Measurements from ENCODE around the gene CACNB1.
A peak's percentile ranks its signal among the peaks of the same experiment; 100 is the strongest.

The CACNB1 gene

GRCh38 chr17:39166437-39167335 lies 30.8 kb downstream of the CACNB1 start:
- peaks cover 21% of the 10 kb centered on the region for H3K27me3 Mint-ChIP-seq
- peaks cover 18% of the 10 kb centered on the region for H3K4me1 Mint-ChIP-seq (ENCODE audit: low read depth)

GRCh38 chr17:39165841-39166349 lies 31.6 kb downstream of the CACNB1 start, which contains the start of gene ARL5C:
Gene ARL5C, minus strand, starts transcription at chr17:39166161. Its CDS starts 401 bp downstream, at chr17:39165760.
- peak within 1 kb of the TSS; percentile 82 for H3K4me3 Mint-ChIP-seq
- no peaks in the 10 kb centered on the region for H3K36me3 Mint-ChIP-seq (ENCODE audit: low read depth)
- H3K4me1 Mint-ChIP-seq (ENCODE audit: low read depth): peaks cover 18% of the 10 kb centered on the region
- peaks cover 21% of the 10 kb centered on the region for H3K27me3 Mint-ChIP-seq
- peak within 1 kb of the TSS; percentile 1 for H3K27ac Mint-ChIP-seq
- H3K9me3 Mint-ChIP-seq: no peaks in the 10 kb centered on the region

More at GRCh38 chr17:39166437-39167335, 30.8 kb downstream of the CACNB1 start:
- Mint-ChIP-seq H3K9me3 (no peaks in the 10 kb centered on the region), H3K4me3 (no peak overlapping the region), H3K27ac (no peak overlapping the region), H3K36me3 (ENCODE audit: low read depth) (no peaks in the 10 kb centered on the region)

GRCh38 chr17:39165178-39165840 lies 32.2 kb downstream of the CACNB1 start:
- H3K27ac Mint-ChIP-seq: peak overlapping the region; percentile 1
- H3K36me3 Mint-ChIP-seq (ENCODE audit: low read depth): no peaks in the 10 kb centered on the region
- peaks cover 21% of the 10 kb centered on the region for H3K27me3 Mint-ChIP-seq
- peak overlapping the region; percentile 82 for H3K4me3 Mint-ChIP-seq
- H3K9me3 Mint-ChIP-seq: no peaks in the 10 kb centered on the region
- peaks cover 18% of the 10 kb centered on the region for H3K4me1 Mint-ChIP-seq (ENCODE audit: low read depth)

- peaks cover 21% of the 10 kb centered on the region for H3K27me3 Mint-ChIP-seq
- peaks cover 18% of the 10 kb centered on the region for H3K4me1 Mint-ChIP-seq (ENCODE audit: low read depth)
- no peaks in the 10 kb centered on the region for H3K9me3 Mint-ChIP-seq
- no peaks in the 10 kb centered on the region for H3K36me3 Mint-ChIP-seq (ENCODE audit: low read depth)
- peak overlapping the region; percentile 1 for H3K27ac Mint-ChIP-seq
- peak overlapping the region; percentile 82 for H3K4me3 Mint-ChIP-seq
These were observed 32.8 kb downstream of the CACNB1 start for GRCh38 chr17:39164675-39165143.

- peaks cover 9% of the 10 kb centered on the region for H3K4me1 Mint-ChIP-seq (ENCODE audit: low read depth)
- H3K36me3 Mint-ChIP-seq (ENCODE audit: low read depth): no peaks in the 10 kb centered on the region
- no peak overlapping the region for H3K4me3 Mint-ChIP-seq
- peaks cover 17% of the 10 kb centered on the region for H3K27me3 Mint-ChIP-seq
- H3K9me3 Mint-ChIP-seq: no peaks in the 10 kb centered on the region
- H3K27ac Mint-ChIP-seq: no peak overlapping the region
These were observed 35.5 kb downstream of the CACNB1 start for GRCh38 chr17:39161962-39162361.

GRCh38 chr17:39158623-39159022 lies 38.8 kb downstream of the CACNB1 start:
- H3K27ac Mint-ChIP-seq: no peak overlapping the region
- peaks cover 8% of the 10 kb centered on the region for H3K27me3 Mint-ChIP-seq
- peaks cover 6% of the 10 kb centered on the region for H3K36me3 Mint-ChIP-seq (ENCODE audit: low read depth)
- no peak overlapping the region for H3K4me3 Mint-ChIP-seq
- peaks cover 13% of the 10 kb centered on the region for H3K4me1 Mint-ChIP-seq (ENCODE audit: low read depth)
- no peaks in the 10 kb centered on the region for H3K9me3 Mint-ChIP-seq

GRCh38 chr17:39156491-39156890 lies 41.0 kb downstream of the CACNB1 start:
- Mint-ChIP-seq H3K4me1 (ENCODE audit: low read depth) (peaks cover 33% of the 10 kb centered on the region), H3K27me3 (peaks cover 9% of the 10 kb centered on the region), H3K36me3 (ENCODE audit: low read depth) (peaks cover 6% of the 10 kb centered on the region), H3K4me3 (no peak overlapping the region), H3K9me3 (no peaks in the 10 kb centered on the region), H3K27ac (no peak overlapping the region)

GRCh38 chr17:39155654-39156053 lies 41.8 kb downstream of the CACNB1 start:
- no peak overlapping the region for H3K27ac Mint-ChIP-seq
- no peak overlapping the region for H3K4me3 Mint-ChIP-seq
- peaks cover 38% of the 10 kb centered on the region for H3K4me1 Mint-ChIP-seq (ENCODE audit: low read depth)
- H3K27me3 Mint-ChIP-seq: peaks cover 9% of the 10 kb centered on the region
- peaks cover 6% of the 10 kb centered on the region for H3K36me3 Mint-ChIP-seq (ENCODE audit: low read depth)
- no peaks in the 10 kb centered on the region for H3K9me3 Mint-ChIP-seq

GRCh38 chr17:39153599-39154051 lies 43.8 kb downstream of the CACNB1 start:
- Mint-ChIP-seq H3K4me3 (peak overlapping the region; percentile 96), H3K27me3 (peaks cover 13% of the 10 kb centered on the region), H3K36me3 (ENCODE audit: low read depth) (peaks cover 6% of the 10 kb centered on the region), H3K27ac (peak overlapping the region; percentile 98), H3K9me3 (no peaks in the 10 kb centered on the region), H3K4me1 (ENCODE audit: low read depth) (peaks cover 44% of the 10 kb centered on the region)

- no peaks in the 10 kb centered on the region for H3K9me3 Mint-ChIP-seq
- peaks cover 6% of the 10 kb centered on the region for H3K36me3 Mint-ChIP-seq (ENCODE audit: low read depth)
- H3K4me3 Mint-ChIP-seq: peak overlapping the region; percentile 96
- peaks cover 44% of the 10 kb centered on the region for H3K4me1 Mint-ChIP-seq (ENCODE audit: low read depth)
- H3K27ac Mint-ChIP-seq: peak overlapping the region; percentile 26
- H3K27me3 Mint-ChIP-seq: peaks cover 13% of the 10 kb centered on the region
These were observed 45.3 kb downstream of the CACNB1 start for GRCh38 chr17:39151943-39152818.

- H3K27ac Mint-ChIP-seq: peak within 1 kb of the TSS; percentile 26
- peaks cover 6% of the 10 kb centered on the region for H3K36me3 Mint-ChIP-seq (ENCODE audit: low read depth)
- H3K9me3 Mint-ChIP-seq: no peaks in the 10 kb centered on the region
These were observed 46.1 kb downstream of the CACNB1 start, which contains the start of gene PLXDC1 for GRCh38 chr17:39151150-39151942. Gene PLXDC1, minus strand, starts transcription at chr17:39151637. Its CDS starts 200 bp downstream, at chr17:39151437.

GRCh38 chr17:39150795-39151149 lies 46.7 kb downstream of the CACNB1 start:
- H3K4me1 Mint-ChIP-seq (ENCODE audit: low read depth): peaks cover 44% of the 10 kb centered on the region
- H3K27me3 Mint-ChIP-seq: peaks cover 13% of the 10 kb centered on the region
- H3K27ac Mint-ChIP-seq: no peak overlapping the region
- H3K9me3 Mint-ChIP-seq: no peaks in the 10 kb centered on the region
- H3K4me3 Mint-ChIP-seq: peak overlapping the region; percentile 47
- H3K36me3 Mint-ChIP-seq (ENCODE audit: low read depth): peaks cover 6% of the 10 kb centered on the region

More at GRCh38 chr17:39151150-39151942, 46.1 kb downstream of the CACNB1 start, which contains the start of gene PLXDC1:
- Mint-ChIP-seq H3K4me3 (peak within 1 kb of the TSS; percentile 96), H3K4me1 (ENCODE audit: low read depth) (peaks cover 44% of the 10 kb centered on the region), H3K27me3 (peaks cover 13% of the 10 kb centered on the region)

- Mint-ChIP-seq H3K36me3 (ENCODE audit: low read depth) (peaks cover 6% of the 10 kb centered on the region), H3K4me3 (no peak overlapping the region), H3K27me3 (peaks cover 13% of the 10 kb centered on the region), H3K4me1 (ENCODE audit: low read depth) (peaks cover 44% of the 10 kb centered on the region), H3K9me3 (no peaks in the 10 kb centered on the region), H3K27ac (no peak overlapping the region)
These were observed 47.3 kb downstream of the CACNB1 start for GRCh38 chr17:39150104-39150634.

Data from stimulated activated naive CD8-positive, alpha-beta T cell treated with anti-CD3 and anti-CD28 coated beads, Interleukin-15, Interleukin-2, amounts not matched to agents 100 ng/mL and 50 ng/mL, for 24 hours (primary cell).